ENCODE results near the gene ZNF273. TPM values are rescaled to one million over a fixed set of nuclear protein-coding genes. Genes with fewer than 3 reads are reported as not detected.
A peak's percentile ranks its signal among the peaks of the same experiment; 100 is the strongest.
"Not testable (repeated sequence)": the region's sequence is repeated elsewhere in the genome, so short reads cannot be mapped to it uniquely, and the experiment has no call there.

The ZNF273 gene
- 8.1 and 9.0 TPM in 2 replicates for total RNA-seq (2014; rRNA removed; shearing (Covaris generic))
- polyA plus RNA-seq (2015; cell fraction: cytosol; rRNA removed): 5.2 and 5.5 TPM in 2 replicates
- 5.1 and 6.2 TPM in 2 replicates for polyA plus RNA-seq (2015; cell fraction: nucleus; rRNA removed)

DNA sequence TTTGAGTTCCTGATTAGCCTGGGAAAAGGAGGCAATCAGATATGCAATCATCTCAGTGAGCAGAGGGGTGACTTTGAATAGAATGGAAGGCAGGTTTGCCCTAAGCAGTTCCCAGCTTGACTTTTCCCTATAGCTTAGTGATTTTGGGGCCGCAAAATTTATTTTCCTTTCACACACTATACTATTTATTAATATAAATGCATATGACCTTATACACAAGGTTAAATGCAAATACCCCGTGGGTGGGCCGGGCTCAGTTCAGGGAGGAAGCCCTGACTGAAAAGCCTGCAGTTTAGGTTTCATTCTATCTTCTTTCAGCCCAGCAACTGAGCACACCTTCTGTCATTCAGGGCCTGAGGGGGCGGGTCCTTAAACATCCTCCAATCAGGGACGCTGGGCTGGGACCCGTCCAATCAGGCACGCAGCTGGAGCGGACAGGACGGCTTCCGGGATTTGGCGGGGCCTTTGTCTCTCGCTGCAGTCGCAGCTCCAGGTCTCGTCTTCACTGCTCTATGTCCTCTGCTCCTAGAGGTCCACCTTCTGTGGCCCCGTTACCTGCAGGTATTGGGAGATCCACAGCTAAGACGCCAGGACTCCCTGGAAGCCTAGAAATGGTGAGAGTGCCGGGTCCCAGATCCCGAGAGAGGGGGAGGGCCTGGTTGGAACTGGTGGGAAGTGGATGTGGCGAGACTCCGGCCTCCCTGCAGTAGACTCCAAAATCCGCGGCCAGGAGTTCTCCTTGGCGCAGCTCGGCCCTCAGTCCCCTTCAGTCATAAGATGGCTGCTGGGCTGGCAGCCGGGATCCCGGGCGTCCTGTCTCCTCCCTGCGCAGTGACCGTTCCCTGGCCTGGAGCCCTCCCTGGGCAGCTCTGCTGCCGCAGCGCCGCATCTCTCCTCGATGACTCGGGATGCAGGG, at the start of gene ZNF273:
Gene ZNF273, plus strand, starts transcription at position 468 of the 916 bp plus-strand sequence. Its CDS starts 45 bp downstream, at position 513.
- peak; percentile 94 for DNase-seq (ENCODE audit: low read depth, low spot score)
- in situ Hi-C loops (cut with HindIII; ENCODE audit: low pct_unique_long_range_greater_than_20kb, low sequenced_read_pairs): no loop called here

DNA sequence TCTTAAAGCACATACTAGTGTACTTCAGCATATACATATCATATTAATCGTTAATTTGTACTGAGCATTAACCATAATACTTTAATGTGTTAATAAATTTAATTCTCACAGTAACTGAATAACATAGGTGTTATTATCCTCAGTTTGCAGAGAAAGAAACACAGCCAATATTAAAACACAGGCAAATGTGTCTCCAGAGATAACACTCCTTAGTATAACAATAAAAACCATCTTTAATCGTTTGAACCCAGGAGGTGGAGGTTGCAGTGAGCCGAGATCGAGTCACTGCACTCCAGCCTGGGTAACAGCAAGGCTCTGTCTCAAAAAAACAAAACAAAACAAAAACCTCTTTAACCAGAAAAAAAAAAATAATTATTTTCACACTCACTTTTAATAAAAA, 49.4 kb upstream of the ZNF273 start:
- in situ Hi-C loops (cut with HindIII; ENCODE audit: low pct_unique_long_range_greater_than_20kb, low sequenced_read_pairs): no loop called here

DNA sequence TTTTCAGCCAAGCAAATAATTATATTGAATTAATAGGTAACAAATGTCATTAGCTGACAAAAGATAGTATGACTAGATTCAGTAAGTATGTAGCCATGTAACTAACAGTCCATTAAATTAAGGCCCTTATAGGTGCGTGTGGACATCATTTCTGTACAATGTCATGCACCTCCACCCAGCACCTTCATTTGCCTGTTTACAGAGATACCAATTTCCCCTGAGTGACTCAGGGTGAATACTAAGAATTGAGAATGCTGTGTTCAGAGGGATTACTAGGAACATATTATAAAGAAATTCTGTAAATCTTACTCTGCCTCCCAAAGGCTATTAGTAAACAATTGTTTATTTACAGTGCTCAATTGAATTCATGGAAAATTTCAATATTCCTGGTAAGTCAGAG, 48.1 kb upstream of the ZNF273 start:
- no peak for DNase-seq (ENCODE audit: low read depth, low spot score)
- in situ Hi-C loops (cut with HindIII; ENCODE audit: low pct_unique_long_range_greater_than_20kb, low sequenced_read_pairs): no loop called here

More for the DNA sequence above, 49.4 kb upstream of the ZNF273 start:
- DNase-seq (ENCODE audit: low read depth, low spot score): no peak

DNA sequence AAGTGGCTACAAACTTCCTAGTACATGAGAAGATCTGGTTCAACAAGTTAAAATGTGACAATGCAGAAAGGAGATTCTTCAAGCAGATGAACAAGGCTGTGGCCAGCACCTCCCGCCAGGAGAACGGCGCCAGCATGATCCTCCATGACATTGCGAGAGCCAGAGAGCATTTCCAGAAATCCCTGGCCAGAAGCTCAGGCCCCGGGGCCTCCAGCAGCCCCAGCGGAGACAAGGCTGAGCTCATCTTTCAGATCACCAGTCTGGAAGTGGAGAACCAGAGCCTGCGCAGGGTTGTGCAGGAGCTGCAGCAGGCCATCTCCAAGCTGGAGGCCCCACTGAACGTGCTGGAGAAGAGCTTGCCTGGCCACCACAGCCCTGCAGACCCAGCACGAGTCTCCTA, 40.1 kb upstream of the ZNF273 start:
- no peak for DNase-seq (ENCODE audit: low read depth, low spot score)
- in situ Hi-C loops (cut with HindIII; ENCODE audit: low pct_unique_long_range_greater_than_20kb, low sequenced_read_pairs): no loop called here

DNA sequence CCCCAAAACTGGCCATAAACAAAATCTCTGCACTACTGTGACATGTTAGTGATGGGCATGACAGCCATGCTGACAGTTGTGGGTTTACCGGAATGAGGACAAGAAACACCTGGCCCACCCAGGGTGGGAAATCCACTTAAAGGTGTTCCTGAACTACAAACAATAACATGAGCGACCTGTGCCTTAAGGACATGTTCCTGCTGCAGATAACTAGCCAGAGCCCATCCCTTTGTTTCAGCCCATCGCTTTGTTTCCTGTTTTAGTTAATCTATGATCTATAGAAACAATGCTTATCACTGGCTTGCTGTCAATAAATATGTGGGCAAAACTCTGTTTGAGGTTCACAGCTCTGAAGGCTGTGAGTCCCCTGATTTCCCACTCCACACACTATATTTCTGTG, 39.5 kb upstream of the ZNF273 start:
- DNase-seq (ENCODE audit: low read depth, low spot score): not testable (repeated sequence)

DNA sequence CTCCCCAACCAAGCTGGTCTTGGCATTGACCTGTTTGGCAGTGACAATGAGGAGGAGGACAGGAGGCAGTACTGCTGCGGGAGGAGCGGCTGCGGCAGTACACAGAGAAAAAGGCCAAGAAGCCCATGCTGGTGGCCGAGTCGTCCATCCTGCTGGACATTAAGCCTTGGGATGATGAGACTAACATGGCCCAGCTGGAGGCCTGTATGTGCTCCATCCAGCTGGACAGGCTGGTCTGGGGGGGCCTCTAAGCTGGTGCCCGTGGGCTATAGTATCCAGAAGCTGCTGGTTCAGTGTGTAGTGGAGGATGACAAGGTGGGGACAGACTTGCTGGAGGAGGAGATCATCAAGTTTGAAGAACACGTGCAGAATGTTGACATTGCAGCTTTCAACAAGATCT, 39.1 kb upstream of the ZNF273 start:
- DNase-seq (ENCODE audit: low read depth, low spot score): no peak
- in situ Hi-C loops (cut with HindIII; ENCODE audit: low pct_unique_long_range_greater_than_20kb, low sequenced_read_pairs): no loop called here

More for the DNA sequence above, 39.5 kb upstream of the ZNF273 start:
- in situ Hi-C loops (cut with HindIII; ENCODE audit: low pct_unique_long_range_greater_than_20kb, low sequenced_read_pairs): not testable (repeated sequence)

DNA sequence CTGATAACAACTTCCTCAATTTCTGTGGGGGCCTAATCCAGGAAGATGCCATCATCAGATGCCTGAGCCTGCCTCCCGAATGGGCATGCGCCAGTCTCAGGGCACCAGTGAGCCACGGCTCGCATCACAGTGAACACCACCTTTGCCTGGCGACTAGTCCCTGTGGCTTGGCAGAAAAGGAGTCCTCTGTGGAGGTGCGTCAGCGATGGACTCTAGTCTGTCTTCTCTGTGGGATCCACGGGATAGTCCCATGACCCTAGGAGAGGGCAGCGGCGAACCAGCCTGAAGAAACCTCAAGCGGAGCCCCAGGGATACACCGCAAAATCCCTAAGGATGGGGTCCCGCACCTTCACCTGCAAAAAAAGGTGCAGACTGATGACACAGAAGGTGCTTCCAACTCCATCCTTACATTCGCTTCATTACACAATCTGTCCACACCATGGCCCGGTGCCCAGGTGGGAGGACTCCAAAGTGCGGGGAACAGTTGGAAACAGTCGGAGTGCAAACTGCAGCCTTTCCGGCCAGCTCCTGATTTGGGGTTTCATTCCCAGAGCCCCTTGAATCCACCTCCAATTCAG, 35.1 kb upstream of the ZNF273 start:
- no peak for DNase-seq (ENCODE audit: low read depth, low spot score)
- in situ Hi-C loops (cut with HindIII; ENCODE audit: low pct_unique_long_range_greater_than_20kb, low sequenced_read_pairs): no loop called here

DNA sequence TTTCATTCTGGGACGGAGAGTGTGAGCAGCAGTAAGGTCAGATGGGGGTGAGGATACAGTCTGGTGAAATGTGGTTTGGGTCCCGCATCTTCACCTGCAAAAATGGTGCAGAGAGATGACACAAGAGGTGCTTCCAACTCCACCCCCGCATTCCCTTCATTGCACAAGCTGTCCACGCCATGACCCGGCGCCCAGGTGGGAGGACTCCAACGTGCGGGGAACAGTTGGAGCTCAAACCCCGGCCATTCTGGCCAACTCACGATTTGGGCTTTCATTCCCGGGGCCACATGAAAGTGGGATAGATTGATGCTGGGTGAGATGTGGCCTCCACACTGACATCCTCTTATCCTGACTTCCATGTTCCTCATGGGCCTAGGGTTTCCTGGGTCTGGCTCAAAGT, 34.6 kb upstream of the ZNF273 start:
- DNase-seq (ENCODE audit: low read depth, low spot score): no peak
- in situ Hi-C loops (cut with HindIII; ENCODE audit: low pct_unique_long_range_greater_than_20kb, low sequenced_read_pairs): no loop called here

DNA sequence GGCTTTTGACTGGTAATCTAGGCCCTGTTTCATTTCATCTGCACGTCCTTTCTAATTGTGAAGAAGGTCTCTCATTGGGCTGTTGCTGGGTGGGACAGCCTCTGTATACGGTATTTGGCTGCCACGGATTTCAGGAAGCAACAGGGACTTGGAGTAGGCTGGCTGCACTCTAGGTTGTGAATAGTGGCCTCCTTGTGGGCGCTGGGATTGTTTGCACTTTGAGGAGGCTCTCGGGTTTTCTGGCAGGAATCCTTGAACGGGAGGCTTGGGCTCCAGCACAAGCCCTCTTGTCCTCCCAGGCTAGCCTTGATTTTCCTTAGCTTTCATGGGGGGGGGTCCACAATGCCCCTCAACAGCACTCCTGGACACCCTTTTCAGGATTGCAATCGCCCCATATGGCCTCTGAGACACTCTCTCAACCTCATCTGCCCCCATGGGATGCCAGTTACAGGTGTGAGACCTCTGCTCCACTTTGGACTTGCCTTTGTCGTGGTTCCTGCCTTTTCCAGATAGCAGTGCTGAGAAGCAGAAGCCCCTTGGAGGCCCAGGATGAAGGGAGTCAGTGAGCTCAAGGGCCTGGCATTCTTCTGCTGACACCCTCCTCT, 33.9 kb upstream of the ZNF273 start:
- in situ Hi-C loops (cut with HindIII; ENCODE audit: low pct_unique_long_range_greater_than_20kb, low sequenced_read_pairs): no loop called here
- DNase-seq (ENCODE audit: low read depth, low spot score): peak; percentile 28

DNA sequence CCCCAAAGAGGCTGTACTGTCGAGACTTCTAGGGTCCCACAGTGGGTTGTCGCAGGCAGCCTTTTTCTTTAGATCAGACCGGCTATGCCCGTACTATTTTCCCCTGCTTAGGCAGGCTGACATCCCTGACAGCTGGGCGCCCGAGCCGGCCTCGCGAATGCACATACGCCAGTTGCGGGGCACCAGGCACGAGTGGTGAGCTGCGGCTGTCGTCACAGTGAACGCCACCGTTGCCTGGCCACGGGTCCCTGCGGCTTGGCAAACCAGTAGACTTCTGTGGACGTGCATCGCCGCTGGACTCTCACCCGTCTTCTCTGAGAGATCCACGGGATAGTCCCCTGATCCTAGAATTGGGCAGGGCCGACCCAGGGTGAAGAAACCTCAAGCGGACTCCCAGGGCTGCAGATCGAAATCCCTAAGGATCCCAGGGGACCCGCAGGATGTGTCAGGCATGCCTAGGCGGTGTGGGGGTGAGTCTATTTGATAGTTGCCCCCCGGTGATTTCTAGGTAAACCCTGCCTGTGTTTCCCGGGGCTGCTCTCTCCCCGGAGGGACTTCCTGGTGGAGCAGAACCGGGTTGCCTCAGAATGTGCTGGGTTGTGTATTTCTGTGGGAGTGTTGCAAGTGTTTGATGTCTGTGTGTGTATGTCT, 33.0 kb upstream of the ZNF273 start:
- in situ Hi-C loops (cut with HindIII; ENCODE audit: low pct_unique_long_range_greater_than_20kb, low sequenced_read_pairs): no loop called here

DNA sequence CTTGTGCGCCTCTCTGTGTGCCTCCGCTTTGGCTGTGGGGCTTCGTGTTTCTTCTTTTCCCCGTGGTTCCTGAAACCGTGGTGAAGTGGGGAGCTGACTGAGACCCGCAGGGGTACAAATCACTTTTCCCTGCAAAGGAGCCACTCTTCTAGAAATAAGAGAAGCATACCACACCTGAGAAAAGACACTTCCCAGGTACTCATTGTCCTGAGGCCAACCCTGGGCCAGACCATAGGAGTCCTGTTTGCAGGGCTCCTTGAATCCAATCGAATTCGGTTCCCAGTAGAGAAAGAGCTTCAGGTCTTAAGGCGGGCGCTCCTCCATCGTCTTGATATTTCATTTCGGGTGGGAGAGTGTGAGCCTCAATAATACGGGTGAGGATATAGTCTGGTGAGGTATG, 32.4 kb upstream of the ZNF273 start:
- in situ Hi-C loops (cut with HindIII; ENCODE audit: low pct_unique_long_range_greater_than_20kb, low sequenced_read_pairs): no loop called here
- no peak for DNase-seq (ENCODE audit: low read depth, low spot score)

More for the DNA sequence above, 33.0 kb upstream of the ZNF273 start:
- no peak for DNase-seq (ENCODE audit: low read depth, low spot score)

DNA sequence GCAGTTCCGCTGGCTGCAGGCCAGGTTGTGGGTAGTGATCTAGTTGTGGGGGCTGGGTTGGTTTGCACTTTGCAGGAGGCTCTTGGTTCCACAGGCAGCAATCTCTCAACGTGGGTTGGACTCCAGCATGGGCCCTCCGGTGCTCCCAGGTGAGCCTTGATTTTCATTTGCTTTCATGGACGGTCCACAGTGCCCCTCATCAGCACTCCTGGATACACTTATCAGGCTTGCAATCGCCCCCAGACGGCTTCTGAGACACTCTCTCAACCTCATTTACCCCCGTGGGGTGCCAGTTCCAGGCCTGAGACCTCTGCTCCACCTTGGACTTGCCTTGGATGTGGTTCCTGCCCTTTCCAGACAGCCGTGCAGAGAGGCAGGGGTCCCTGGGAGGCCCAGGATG, 31.3 kb upstream of the ZNF273 start:
- in situ Hi-C loops (cut with HindIII; ENCODE audit: low pct_unique_long_range_greater_than_20kb, low sequenced_read_pairs): no loop called here
- DNase-seq (ENCODE audit: low read depth, low spot score): no peak

DNA sequence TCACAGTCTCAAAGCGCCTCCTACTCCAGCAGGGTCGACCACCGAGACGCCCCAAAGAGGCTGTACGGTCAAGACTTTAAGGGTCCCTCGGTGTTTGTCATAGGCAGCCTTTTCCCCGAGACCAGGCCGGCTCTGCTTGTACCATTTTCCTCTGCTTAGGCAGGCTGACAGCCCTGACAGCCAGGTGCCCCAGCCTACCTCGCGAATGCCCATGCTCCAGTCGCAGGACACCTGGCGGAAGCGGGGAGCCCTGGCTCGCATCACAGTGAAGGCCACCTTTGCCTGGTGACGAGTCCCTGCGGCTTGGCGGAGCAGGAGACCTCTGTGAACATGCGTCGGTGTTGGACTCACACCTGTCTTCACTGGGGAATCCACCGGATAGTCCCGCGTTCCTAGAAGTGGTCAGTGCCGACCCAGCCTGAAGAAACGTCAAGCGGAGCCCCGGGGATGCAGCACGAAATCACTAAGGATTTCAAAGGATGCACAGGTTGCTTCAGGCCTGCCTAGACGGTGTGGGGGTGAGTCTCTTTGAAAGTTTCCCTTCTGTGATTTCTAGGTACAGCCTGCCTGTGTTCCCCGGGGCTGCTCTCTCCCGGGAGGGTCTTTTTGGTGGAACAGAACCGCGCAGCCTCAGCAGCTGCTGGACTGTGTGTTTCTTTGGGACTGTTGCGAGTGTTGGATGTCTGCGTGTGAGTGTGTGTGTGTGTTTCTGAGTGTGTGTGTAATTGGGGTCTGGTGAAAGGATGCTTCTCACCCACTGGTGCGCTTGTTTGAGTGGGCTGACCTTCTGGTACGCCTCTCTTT, 30.5 kb upstream of the ZNF273 start:
- in situ Hi-C loops (cut with HindIII; ENCODE audit: low pct_unique_long_range_greater_than_20kb, low sequenced_read_pairs): no loop called here
- DNase-seq (ENCODE audit: low read depth, low spot score): no peak

DNA sequence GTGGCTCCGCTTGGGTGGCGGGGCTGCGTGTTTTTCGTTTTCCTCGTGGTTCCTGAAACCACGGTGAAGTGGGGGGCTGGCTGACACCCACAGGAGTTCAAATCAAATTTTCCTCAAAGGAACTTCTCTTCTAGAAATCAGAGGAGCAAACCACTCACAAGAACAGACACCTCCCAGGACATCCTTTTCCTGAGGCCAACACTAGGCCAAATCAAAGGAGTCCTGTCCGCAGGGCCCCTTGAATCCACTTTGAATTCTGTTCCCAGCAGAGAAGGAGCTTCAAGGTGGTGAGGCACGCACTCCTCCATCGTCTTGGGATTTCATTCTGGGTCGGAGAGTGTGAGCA, 29.9 kb upstream of the ZNF273 start:
- no peak for DNase-seq (ENCODE audit: low read depth, low spot score)
- in situ Hi-C loops (cut with HindIII; ENCODE audit: low pct_unique_long_range_greater_than_20kb, low sequenced_read_pairs): no loop called here

DNA sequence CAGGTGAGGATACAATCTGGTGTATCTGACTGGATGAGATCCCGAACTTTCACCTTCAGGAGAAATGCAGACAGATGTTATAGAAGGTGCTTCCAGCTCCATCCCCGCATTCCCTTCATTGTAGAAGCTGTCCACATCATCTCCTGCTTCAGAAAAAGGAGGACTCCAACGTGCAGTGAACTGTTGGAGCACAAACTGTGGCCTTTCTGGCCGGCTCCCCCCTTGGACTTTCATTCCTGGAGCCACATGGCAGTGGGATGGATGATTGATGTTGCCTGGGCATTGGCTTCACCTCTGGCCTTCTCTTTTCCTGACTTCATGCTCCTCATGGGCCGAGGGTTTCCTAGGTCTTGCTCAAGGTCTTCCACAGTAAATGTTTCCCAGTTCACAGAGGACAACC, 29.6 kb upstream of the ZNF273 start:
- DNase-seq (ENCODE audit: low read depth, low spot score): no peak
- in situ Hi-C loops (cut with HindIII; ENCODE audit: low pct_unique_long_range_greater_than_20kb, low sequenced_read_pairs): no loop called here

DNA sequence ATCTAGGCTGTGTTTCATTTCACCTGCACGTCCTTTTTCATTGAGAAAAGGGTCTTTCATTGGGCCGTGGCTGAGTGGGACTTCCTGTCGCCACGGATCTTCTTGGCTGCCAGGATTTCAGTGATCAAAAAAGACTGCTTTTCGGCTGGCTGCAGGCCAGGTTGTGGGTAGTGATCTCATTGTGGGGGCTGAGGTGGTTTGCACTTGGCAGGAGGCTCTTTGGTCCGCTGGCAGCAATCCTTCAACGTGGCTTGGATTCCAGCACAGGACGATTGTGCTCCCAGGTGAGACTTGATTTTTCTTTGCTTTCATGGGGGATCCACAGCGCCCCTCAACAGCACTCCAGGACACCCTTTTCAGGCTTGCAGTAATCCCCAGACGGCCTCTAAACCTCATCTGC, 29.0 kb upstream of the ZNF273 start:
- no peak for DNase-seq (ENCODE audit: low read depth, low spot score)
- in situ Hi-C loops (cut with HindIII; ENCODE audit: low pct_unique_long_range_greater_than_20kb, low sequenced_read_pairs): no loop called here

DNA sequence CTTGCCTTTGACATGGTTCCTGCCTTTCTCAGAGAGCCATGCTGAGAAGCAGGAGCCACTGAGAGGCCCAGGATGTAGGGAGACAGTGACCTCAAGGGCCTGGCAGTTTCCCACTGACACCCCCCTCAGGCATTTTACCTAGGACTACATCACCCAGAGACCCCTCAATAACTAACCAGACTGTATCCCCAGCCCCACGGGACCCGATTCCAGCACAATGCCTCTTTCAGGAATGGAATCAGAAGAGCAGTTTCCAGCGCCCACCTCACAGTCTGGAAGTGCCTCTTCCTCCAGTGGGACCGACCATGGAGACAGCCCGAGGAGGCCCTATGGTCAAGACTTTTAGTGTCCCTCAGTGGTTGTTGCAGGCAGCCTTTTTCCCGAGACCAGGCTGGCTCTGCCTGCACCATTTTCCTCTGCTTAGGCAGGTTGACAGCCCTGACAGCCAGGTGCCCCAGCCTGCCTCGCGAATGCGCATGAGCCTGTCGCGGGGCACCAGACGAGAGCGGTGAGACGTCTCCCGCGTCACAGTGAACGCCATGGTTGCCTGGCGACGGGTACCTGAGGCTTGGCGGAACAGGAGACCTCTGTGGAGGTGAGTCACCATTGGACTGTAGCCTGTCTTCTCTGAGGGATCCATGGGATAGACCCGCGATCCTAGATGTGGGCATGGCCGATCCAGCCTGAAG, 28.4 kb upstream of the ZNF273 start:
- DNase-seq (ENCODE audit: low read depth, low spot score): no peak
- in situ Hi-C loops (cut with HindIII; ENCODE audit: low pct_unique_long_range_greater_than_20kb, low sequenced_read_pairs): no loop called here
